GM12878 (cell line): Measurements from ENCODE around the gene PHF20. TPM values are rescaled to one million over a fixed set of nuclear protein-coding genes. Genes with fewer than 3 reads are reported as not detected.

Experiments
- ATAC-seq: fragments of 200-7000 bp; cut with Tn5 transposase; 3 replicates; pipeline ENCODE4 v1.9.1; 2020; ENCODE audit warnings: mild to moderate bottlenecking, moderate library complexity
- BruUV-seq: library from RNA; stranded (reverse); fragments of 400-500 nt; replicated peaks from 2 replicates; lab custom pipeline; 2021; lab: Mats Ljungman, UMichigan
- CTCF ChIA-PET: fragments of 300-600 bp; sonication (Branson Sonifier 250); formaldehyde crosslinking; extraction: SDS; loops from one replicate; lab custom pipeline; 2021; ENCODE audit warnings: inconsistent platforms; lab: Yijun Ruan, JAX
- POLR2A ChIA-PET: fragments of 350-600 bp; formaldehyde crosslinking; extraction: SDS; loops from one replicate; lab custom pipeline; 2021; ENCODE audit warnings: inconsistent platforms; lab: Charles Lee
- RAD21 ChIA-PET: fragments of 300-600 bp; sonication (Branson Sonifier 250); formaldehyde crosslinking; loops from one replicate; lab custom pipeline; 2023; ENCODE audit warnings: antibody characterized with exemption; ENCODE audit not compliant: unreplicated experiment; lab: Charles Lee
- SMC1A ChIA-PET: fragments of 300-600 bp; sonication (Branson Sonifier 250); formaldehyde crosslinking; loops from one replicate; lab custom pipeline; 2023; ENCODE audit not compliant: unreplicated experiment, uncharacterized antibody; lab: Charles Lee
- DNase-seq: peaks from one replicate; pipeline ENCODE4 v3.0.0-alpha.2; 2011; ENCODE audit warnings: low read depth, low spot score
- FAIRE-seq: peaks from 3 replicates; lab custom pipeline; 2011; peaks lifted over from hg19 to GRCh38; lab: Jason Lieb, UNC
- H2AFZ ChIP-seq: 2 replicates; pipeline ENCODE4 v1.6.0; 2011; ENCODE audit warnings: low read depth, low read length, control low read depth; ENCODE audit not compliant: control insufficient read depth
- H3K27ac ChIP-seq: 2 replicates; pipeline ENCODE4 v1.5.1; 2011; ENCODE audit warnings: control low read depth; ENCODE audit not compliant: control insufficient read depth, insufficient read depth
- H3K27me3 ChIP-seq, 2 experiments: replicated peaks in 1 of 2; 2 replicates each; pipeline versions ENCODE4 v1.6.0 to v1.6.1; 2011; ENCODE audit warnings: low read length in 1 of 2; ENCODE audit not compliant: control insufficient read depth in 2 of 2, insufficient read depth in 2 of 2
- H3K36me3 ChIP-seq, 2 experiments: 2 replicates each; pipeline ENCODE4 v1.5.1; 2011; ENCODE audit warnings: low read length in 1 of 2; ENCODE audit not compliant: control insufficient read depth in 2 of 2, insufficient read depth in 2 of 2
- H3K4me1 ChIP-seq: 2 replicates; pipeline ENCODE4 v1.6.1; 2011; ENCODE audit warnings: mild to moderate bottlenecking, low read length, moderate library complexity, mixed read lengths; ENCODE audit not compliant: control insufficient read depth, insufficient read depth
- H3K4me2 ChIP-seq: 2 replicates; pipeline ENCODE4 v1.6.0; 2011; ENCODE audit warnings: control low read depth; ENCODE audit not compliant: control insufficient read depth, insufficient read depth
- H3K4me3 ChIP-seq: fragments of 200-600 bp; sonication (generic); 2 replicates; pipeline ENCODE4 v1.5.1; 2016
- H3K79me2 ChIP-seq: 2 replicates; pipeline ENCODE4 v1.6.0; 2011; ENCODE audit warnings: low read length; ENCODE audit not compliant: control insufficient read depth, insufficient read depth
- H3K9ac ChIP-seq: 2 replicates; pipeline ENCODE4 v1.8.0; 2011; ENCODE audit warnings: low read length, control low read depth, mixed read lengths; ENCODE audit not compliant: control insufficient read depth, insufficient read depth
- H3K9me3 ChIP-seq: replicated peaks from 3 replicates; pipeline ENCODE4 v1.5.1; 2011; ENCODE audit warnings: mild to moderate bottlenecking, low read length; ENCODE audit not compliant: control insufficient read depth, insufficient read depth
- H4K20me1 ChIP-seq: 2 replicates; pipeline ENCODE4 v1.6.0; 2011; ENCODE audit not compliant: control insufficient read depth, insufficient read depth
- MYC ChIP-seq: IDR thresholded peaks from 2 replicates; pipeline ENCODE4 v1.6.1; 2011; ENCODE audit warnings: mild to moderate bottlenecking, low read length, moderate library complexity, inconsistent platforms; ENCODE audit not compliant: insufficient read depth, insufficient replicate concordance, insufficient read length, severe bottlenecking
- NFIC ChIP-seq: IDR thresholded peaks from 2 replicates; pipeline ENCODE4 v1.6.1; 2012; ENCODE audit warnings: low read depth, mild to moderate bottlenecking, inconsistent platforms, low read length, moderate library complexity
- PBX3 ChIP-seq: IDR thresholded peaks from 2 replicates; pipeline ENCODE4 v1.6.1; 2011; ENCODE audit warnings: mild to moderate bottlenecking, low read depth, low read length, moderate library complexity; ENCODE audit not compliant: insufficient replicate concordance
- RAD21 ChIP-seq: IDR thresholded peaks from 2 replicates; pipeline ENCODE4 v1.6.1; 2011; ENCODE audit warnings: mild to moderate bottlenecking, low read depth, low read length, moderate library complexity; ENCODE audit not compliant: insufficient read depth
- RUNX3 ChIP-seq: IDR thresholded peaks from 2 replicates; pipeline ENCODE4 v1.6.1; 2012; ENCODE audit warnings: low read length, inconsistent platforms
- SIN3A ChIP-seq: IDR thresholded peaks from 2 replicates; pipeline ENCODE4 v1.6.1; 2012; ENCODE audit warnings: low read depth, low read length, improper control_type of control experiment
- SKIL ChIP-seq: fragments of 450-650 bp; IDR thresholded peaks from 2 replicates; pipeline ENCODE4 v1.6.1; 2017; ENCODE audit warnings: mild to moderate bottlenecking, low read depth, inconsistent platforms; ENCODE audit not compliant: poor library complexity, severe bottlenecking
- SPI1 ChIP-seq: IDR thresholded peaks from 2 replicates; pipeline ENCODE4 v1.6.1; 2011; ENCODE audit warnings: low read depth, mild to moderate bottlenecking, low read length, moderate library complexity, borderline replicate concordance; ENCODE audit not compliant: insufficient read depth
- SREBF2 ChIP-seq: IDR thresholded peaks from 2 replicates; pipeline ENCODE4 v1.6.1; 2012; ENCODE audit warnings: mild to moderate bottlenecking, low read length
- TCF3 ChIP-seq: IDR thresholded peaks from 2 replicates; pipeline ENCODE4 v1.6.1; 2012; ENCODE audit warnings: low read depth, mild to moderate bottlenecking, low read length, borderline replicate concordance; ENCODE audit not compliant: insufficient read depth
- ZNF622 ChIP-seq: fragments of 450-650 bp; IDR thresholded peaks from 2 replicates; pipeline ENCODE4 v1.6.1; 2017; ENCODE audit warnings: mild to moderate bottlenecking, inconsistent platforms
- WGBS: methylation state at CpG from one replicate; pipeline ENCODE4 v1.1.6; 2016; ENCODE audit warnings: low lambda C conversion rate; ENCODE audit not compliant: insufficient replicate concordance, insufficient coverage; ENCODE audit errors: missing lambda C conversion rate; 5-methylcytosine and 5-hydroxymethylcytosine counted together
- in situ Hi-C: fragments of 300-500 bp; cut with MboI; formaldehyde crosslinking; loops from 9 replicates; pipeline ENCODE4 v1.14.3; 2018; ENCODE audit warnings: mixed read lengths
- intact Hi-C: fragments of 100-400 bp; cut with micrococcal nuclease; formaldehyde crosslinking; loops from one replicate; pipeline ENCODE4 v1.14.2; 2022; ENCODE audit not compliant: unreplicated experiment
- polyA plus RNA-seq, 11 experiments: library from polyadenylated mRNA; depleted of rRNA in 4 of 11; unstranded in 6 of 11; stranded (reverse) in 5 of 11; fragments of >200 nt; fragmentation: Nextera tagmentation in 4 of 11; fragmentation: Illumina TruSeq in 1 of 11; extraction: Ambion mirVana in 4 of 11; extraction: Trizol in 1 of 11; gene quantifications; 1 replicate in 1 of 11; 2 replicates in 10 of 11; pipeline versions ENCODE4 v1.2.1 to v1.2.3, GENCODE V29; 2011 to 2016; ENCODE audit warnings: inconsistent platforms in 2 of 11, missing spikeins in 2 of 11, low read depth in 1 of 11
- total RNA-seq, 4 experiments: library from RNA; depleted of rRNA in 3 of 4; stranded (reverse); fragments of >200 nt in 3 of 4; fragmentation: Illumina TruSeq in 1 of 4; extraction: Trizol in 1 of 4; gene quantifications; 2 replicates each; pipeline versions ENCODE4 v1.2.1 to v1.2.3, GENCODE V29; 2013 to 2021
- TF ChIP-seq, protein P1 (sequence below): IDR thresholded peaks from 2 replicates; pipeline ENCODE4 v1.6.1; 2011; ENCODE audit warnings: borderline replicate concordance, low read depth, mild to moderate bottlenecking, moderate library complexity, mixed read lengths, low read length; ENCODE audit not compliant: insufficient read depth; ENCODE audit errors: extremely low read length
- TF ChIP-seq, protein P2 (sequence below): fragments of 450-650 bp; IDR thresholded peaks from 2 replicates; pipeline ENCODE4 v1.6.1; 2018; ENCODE audit warnings: borderline replicate concordance, mild to moderate bottlenecking; ENCODE audit not compliant: partially characterized antibody

Gene PHF20
- total and polyA plus RNA-seq, 10 of the 15 experiments (the other 5 are each of a cell fraction or from before 2014, with no cell fraction given) = 31.6 to 91.2 (median 46.8) TPM

- TF ChIP-seq, protein P1, sequence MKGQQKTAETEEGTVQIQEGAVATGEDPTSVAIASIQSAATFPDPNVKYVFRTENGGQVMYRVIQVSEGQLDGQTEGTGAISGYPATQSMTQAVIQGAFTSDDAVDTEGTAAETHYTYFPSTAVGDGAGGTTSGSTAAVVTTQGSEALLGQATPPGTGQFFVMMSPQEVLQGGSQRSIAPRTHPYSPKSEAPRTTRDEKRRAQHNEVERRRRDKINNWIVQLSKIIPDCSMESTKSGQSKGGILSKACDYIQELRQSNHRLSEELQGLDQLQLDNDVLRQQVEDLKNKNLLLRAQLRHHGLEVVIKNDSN = no peak
- TF ChIP-seq SREBF2 (no peak), ZNF622 (no peak), RUNX3 (no peak), MYC (no peak), SIN3A (no peak), TCF3 (no peak)
- TF ChIP-seq, all 136 proteins: peak for 0
These were observed 141.1 kb downstream of the PHF20 start (continued) for GRCh38 chr20:35912881-35913280.

GRCh38 chr20:35917077-35917476, 145.3 kb downstream of the PHF20 start:
- H3K4me1 ChIP-seq = no peaks in the 10 kb centered on the region
- H3K36me3 ChIP-seq = peaks cover 6 to 15% of the 10 kb centered on the region in 2 experiments; a peak in 3 of 4 replicates
- WGBS = 71% methylated on average over 3 of the region's 3 CpGs
- ChIA-PET CTCF (interaction anchor here (0.6 to 1.6 kb wide), 3 partner anchors 10 to 453 kb away, joined by 3 to 4 read pairs (median 3); no protein-coding TSS in a partner anchor), POLR2A (no interaction called here), SMC1A (no interaction called here), RAD21 (interaction anchor here (0.6 to 0.7 kb wide), 2 partner anchors 174 to 1139 kb away, joined by 3 read pairs; no protein-coding TSS in a partner anchor)
- H3K79me2 ChIP-seq = no peaks in the 10 kb centered on the region
- H3K27me3 ChIP-seq = no peaks in the 10 kb centered on the region
- no peak overlapping the region for H3K9ac ChIP-seq
- no peak for DNase-seq
- no peak overlapping the region for H3K4me2 ChIP-seq
- intact Hi-C loops (no loop called here), in situ Hi-C loops (no loop called here)
- FAIRE-seq = no peak
- no peak overlapping the region for H3K27ac ChIP-seq
- ATAC-seq = no peak
- no peak overlapping the region for H3K4me3 ChIP-seq
- no peak overlapping the region for H2AFZ ChIP-seq
- BruUV-seq = no TSS peak
- no peaks in the 10 kb centered on the region for H4K20me1 ChIP-seq
- no peaks in the 10 kb centered on the region for H3K9me3 ChIP-seq
- peak; percentile 72; the same call in 1 of the 2 replicates for TF ChIP-seq SPI1
- no peak for TF ChIP-seq RAD21
- TF ChIP-seq, protein P2, sequence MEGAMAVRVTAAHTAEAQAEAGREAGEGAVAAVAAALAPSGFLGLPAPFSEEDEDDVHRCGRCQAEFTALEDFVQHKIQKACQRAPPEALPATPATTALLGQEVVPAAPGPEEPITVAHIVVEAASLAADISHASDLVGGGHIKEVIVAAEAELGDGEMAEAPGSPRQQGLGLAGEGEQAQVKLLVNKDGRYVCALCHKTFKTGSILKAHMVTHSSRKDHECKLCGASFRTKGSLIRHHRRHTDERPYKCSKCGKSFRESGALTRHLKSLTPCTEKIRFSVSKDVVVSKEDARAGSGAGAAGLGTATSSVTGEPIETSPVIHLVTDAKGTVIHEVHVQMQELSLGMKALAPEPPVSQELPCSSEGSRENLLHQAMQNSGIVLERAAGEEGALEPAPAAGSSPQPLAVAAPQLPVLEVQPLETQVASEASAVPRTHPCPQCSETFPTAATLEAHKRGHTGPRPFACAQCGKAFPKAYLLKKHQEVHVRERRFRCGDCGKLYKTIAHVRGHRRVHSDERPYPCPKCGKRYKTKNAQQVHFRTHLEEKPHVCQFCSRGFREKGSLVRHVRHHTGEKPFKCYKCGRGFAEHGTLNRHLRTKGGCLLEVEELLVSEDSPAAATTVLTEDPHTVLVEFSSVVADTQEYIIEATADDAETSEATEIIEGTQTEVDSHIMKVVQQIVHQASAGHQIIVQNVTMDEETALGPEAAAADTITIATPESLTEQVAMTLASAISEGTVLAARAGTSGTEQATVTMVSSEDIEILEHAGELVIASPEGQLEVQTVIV = no peak
- no peak for TF ChIP-seq PBX3
- TF ChIP-seq NFIC = no peak
- no peak for TF ChIP-seq SKIL
